ENCODE results near the gene NBPF20.
"Not testable (repeated sequence)": the region's sequence is repeated elsewhere in the genome, so short reads cannot be mapped to it uniquely, and the experiment has no call there.

- not testable (repeated sequence) for TF ChIP-seq CTCF, POLR2A (IDR thresholded peaks at IDR 0.05)
These were observed 33.7 kb upstream of the NBPF20 start for GRCh38 chr1:145459063-145459462.
